ENCODE data around the gene IMPA2. TPM values are rescaled to one million over a fixed set of nuclear protein-coding genes. Genes with fewer than 3 reads are reported as not detected.
"Not testable (repeated sequence)": the region's sequence is repeated elsewhere in the genome, so short reads cannot be mapped to it uniquely, and the experiment has no call there.

Gene IMPA2
- total RNA-seq, 1 donor from 2014 or later, result 85.8 TPM

DNA sequence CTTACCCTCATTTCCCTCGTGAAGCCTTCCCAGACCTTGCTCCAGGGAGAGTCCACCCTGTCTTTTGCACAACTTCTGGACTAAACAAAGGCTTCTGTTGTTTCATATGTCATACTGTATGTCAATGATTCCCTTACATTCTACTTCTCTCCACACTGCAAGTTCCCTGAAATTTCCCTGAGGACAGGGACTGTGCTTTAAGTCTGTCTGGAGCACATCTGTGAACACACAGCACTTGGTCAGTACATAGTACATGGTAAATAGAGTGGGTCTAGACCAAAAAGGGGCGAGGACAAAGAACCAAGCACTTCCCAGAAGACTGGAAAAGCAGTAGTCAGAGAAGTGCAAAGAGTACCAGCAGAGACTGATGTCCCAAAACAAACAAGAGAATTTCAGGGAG is 23.7 kb upstream of the IMPA2 start:
- ATAC-seq (ENCODE audit: poor library complexity) (no peak), DNase-seq (no peak)
- intact Hi-C loops (cut with DNase I), result no loop called here

DNA sequence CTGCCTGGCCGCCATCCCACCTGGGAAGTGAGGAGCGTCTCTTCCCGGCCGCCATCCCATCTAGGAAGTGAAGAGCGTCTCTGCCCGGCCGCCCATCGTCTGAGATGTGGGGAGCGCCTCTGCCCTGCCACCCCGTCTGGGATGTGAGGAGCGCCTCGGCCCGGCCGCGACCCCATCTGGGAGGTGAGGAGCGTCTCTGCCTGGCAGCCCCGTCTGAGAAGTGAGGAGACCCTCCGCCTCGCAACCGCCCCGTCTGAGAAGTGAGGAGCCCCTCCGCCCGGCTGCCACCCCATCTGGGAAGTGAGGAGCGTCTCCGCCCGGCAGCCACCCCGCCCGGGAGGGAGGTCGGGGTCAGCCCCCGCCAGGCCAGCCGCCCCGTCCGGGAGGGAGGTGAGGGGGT is 21.7 kb upstream of the IMPA2 start:
- intact Hi-C loops (cut with DNase I); DNase-seq; ATAC-seq (ENCODE audit: poor library complexity): not testable (repeated sequence)

- no peak for DNase-seq
- ATAC-seq (ENCODE audit: poor library complexity), result no peak
- intact Hi-C loops (cut with DNase I), result no loop called here
Measured at GRCh38 chr18:11960743-11961380, 20.4 kb upstream of the IMPA2 start.

GRCh38 chr18:11962597-11962996 is 18.7 kb upstream of the IMPA2 start:
- DNase-seq (no peak), ATAC-seq (ENCODE audit: poor library complexity) (no peak)
- intact Hi-C loops (cut with DNase I), result no loop called here

- no peak for ATAC-seq (ENCODE audit: poor library complexity)
- intact Hi-C loops (cut with DNase I), result no loop called here
- DNase-seq, result no peak
Measured at GRCh38 chr18:11963991-11964484, 17.3 kb upstream of the IMPA2 start.

- DNase-seq (no peak), ATAC-seq (ENCODE audit: poor library complexity) (no peak)
- intact Hi-C loops (cut with DNase I), result no loop called here
Measured at GRCh38 chr18:11969904-11970835, 11.1 kb upstream of the IMPA2 start.

- DNase-seq; intact Hi-C loops (cut with DNase I); ATAC-seq (ENCODE audit: poor library complexity): not testable (repeated sequence)
Measured at GRCh38 chr18:11970836-11971226, 10.5 kb upstream of the IMPA2 start.

DNA sequence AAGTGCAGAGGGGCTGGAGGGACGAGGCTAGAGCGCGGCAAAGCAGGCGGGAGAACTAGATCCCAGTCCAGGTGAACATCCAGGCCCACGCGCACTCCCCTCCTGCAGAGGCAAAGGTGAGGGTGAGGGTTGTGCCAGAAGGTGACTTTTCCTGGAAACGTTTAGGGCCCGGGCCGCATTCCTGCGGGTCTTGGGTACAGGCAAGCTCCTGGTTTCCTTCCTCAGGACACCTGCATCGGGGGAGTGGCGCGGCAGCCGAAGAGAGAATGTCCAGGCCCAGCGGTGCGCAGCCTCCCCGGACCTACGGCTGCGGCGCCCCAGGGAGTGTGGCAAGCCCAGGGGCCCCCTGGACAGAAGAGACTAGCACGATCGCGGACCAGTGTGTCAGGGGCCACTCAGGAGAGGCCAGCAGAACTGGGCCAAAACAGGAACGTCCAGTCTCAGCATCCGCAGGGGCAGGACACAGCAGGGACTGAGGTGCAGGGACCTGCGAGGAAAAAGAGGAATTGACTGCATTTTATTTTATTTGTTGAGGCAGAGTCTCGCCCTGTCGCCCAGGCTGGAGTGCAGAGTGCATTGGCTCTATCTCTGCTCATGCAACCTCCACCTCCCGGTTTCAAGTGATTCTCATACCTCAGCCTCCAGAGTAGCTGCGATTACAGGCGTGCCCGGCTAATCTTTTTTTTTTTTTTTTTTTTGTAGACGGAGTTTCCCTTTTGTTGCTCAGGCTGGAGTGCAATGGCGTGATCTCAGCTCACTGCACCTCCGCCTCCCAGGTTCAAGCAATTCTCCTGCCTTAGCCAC is 8.7 kb upstream of the IMPA2 start:
- ATAC-seq (ENCODE audit: poor library complexity) (no peak), DNase-seq (no peak)
- intact Hi-C loops (cut with DNase I), result no loop called here

DNA sequence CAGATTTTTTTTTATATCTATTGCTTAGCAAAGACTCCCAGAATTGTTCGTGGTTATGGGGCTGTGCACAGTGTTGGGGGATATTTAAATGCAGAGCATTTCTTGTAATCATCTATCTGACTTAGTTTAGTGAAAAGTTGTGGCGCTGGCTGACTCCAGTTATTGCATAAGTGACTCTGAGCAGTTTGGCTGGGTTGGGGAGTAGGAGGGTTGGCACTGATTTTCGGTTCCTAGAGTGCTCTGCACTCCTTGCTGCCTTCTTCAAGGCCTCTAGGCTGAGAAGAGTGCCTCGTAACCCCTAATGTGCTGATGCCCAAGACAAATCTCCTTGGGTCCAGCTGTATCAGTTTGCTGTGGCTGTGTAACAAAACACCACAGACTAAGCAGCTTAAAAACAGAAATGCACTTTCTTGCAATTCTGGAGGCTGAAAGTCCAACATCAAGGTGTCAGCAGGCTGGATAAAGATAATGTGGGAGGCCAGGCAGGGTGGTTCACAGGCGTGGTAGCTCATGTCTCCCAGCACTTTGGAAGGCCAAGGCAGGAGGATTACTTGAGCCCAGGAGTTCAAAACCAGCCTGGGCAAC is 6.5 kb upstream of the IMPA2 start:
- intact Hi-C loops (cut with DNase I), result loop anchor here (2.0 kb wide), 1 partner anchor 24 kb away; no protein-coding TSS in a partner anchor
- DNase-seq (no peak), ATAC-seq (ENCODE audit: poor library complexity) (no peak)

DNA sequence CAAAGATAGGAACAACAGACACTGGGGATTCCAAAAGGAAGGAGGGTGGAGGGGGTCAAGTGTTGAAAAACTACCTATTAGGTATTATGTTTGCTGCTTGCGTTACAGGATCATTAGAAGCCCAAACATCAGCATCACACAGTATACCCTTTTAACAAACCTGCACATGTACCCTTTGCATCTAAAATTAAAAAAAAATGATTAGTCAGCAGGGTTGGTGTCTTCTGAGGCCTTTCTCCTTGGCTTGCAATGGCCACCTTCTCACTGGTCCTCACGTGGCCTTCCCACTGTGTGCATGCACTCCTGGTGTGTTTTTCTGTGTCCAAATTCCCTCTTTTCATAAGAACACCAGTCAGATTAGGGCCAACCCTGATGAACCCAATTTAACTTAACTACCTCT is 5.6 kb upstream of the IMPA2 start:
- intact Hi-C loops (cut with DNase I), result loop anchor here (2.0 kb wide), 1 partner anchor 25 kb away; no protein-coding TSS in a partner anchor
- ATAC-seq (ENCODE audit: poor library complexity) (no peak), DNase-seq (no peak)

DNA sequence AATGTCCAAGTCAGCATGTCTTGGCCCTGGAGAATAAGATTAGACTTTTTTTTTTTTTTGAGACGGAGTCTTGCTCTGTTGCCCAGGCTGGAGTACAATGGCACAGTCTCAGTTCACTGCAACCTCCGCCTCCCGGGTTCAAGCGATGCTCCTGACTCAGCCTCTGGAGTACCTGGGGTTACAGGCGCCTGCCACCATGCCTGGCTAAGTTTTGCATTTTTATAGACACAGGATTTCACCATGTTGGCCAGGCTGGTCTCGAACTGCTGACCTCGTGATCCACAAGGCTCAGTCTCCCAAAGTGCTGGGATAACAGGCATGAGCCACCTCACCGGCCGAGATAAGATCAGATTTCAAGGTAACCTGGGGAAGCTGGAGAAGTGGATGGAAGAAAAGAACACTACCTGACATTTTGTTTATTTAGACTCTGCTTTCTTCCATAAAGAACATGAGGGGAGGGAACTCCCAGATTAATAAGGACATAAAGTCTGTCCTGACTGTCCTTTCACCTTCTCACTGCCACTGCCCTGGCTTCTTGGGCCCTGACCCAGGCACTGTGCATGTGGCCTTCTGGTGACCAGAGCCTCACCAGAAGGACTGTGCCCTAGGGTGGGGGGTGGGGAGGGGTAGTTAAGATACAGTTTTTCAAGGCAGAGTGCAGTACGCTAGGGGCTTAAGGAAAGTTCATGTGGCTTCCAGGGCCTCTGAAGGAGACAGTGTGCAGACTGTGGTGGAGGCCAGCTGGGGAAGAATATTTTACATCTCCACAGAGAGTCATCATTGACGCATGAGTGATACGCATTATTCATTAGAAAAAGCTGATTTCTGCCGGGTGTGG is 4.8 kb upstream of the IMPA2 start:
- intact Hi-C loops (cut with DNase I), result no loop called here
- DNase-seq, result no peak

GRCh38 chr18:11977153-11977466 is 4.2 kb upstream of the IMPA2 start:
- intact Hi-C loops (cut with DNase I), result no loop called here
- DNase-seq (no peak), ATAC-seq (ENCODE audit: poor library complexity) (no peak)

More for the DNA sequence above, 4.8 kb upstream of the IMPA2 start:
- ATAC-seq (ENCODE audit: poor library complexity), result no peak

DNA sequence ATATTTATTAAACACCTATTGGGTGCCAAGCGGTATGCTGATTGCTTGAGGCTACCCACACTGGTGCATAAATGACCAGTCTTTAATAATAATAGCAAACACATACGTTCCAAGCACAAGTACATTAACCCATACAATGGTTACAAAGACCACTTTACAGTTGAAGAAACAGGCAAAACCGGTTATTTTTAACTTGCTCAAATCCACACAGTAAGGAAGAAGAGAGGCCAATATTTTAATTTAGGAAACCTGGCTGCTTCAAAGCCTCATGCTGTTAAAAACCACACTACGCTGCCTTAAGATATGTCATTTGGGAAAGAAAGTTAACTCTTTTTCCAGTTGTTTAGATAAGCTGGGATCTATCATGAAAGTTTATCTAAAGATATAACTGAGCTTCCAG is 2.4 kb upstream of the IMPA2 start:
- ATAC-seq (ENCODE audit: poor library complexity) (no peak), DNase-seq (no peak)
- intact Hi-C loops (cut with DNase I), result no loop called here

GRCh38 chr18:11980163-11980493 is 1.2 kb upstream of the IMPA2 start:
- no peak for DNase-seq
- intact Hi-C loops (cut with DNase I), result loop anchor here (2.0 to 5.0 kb wide), 2 partner anchors 33 to 52 kb away; no protein-coding TSS in a partner anchor
- no peak for ATAC-seq (ENCODE audit: poor library complexity)

- intact Hi-C loops (cut with DNase I), result loop anchor here (2.0 to 5.0 kb wide), 2 partner anchors 34 to 52 kb away; no protein-coding TSS in a partner anchor
- ATAC-seq (ENCODE audit: poor library complexity) (peak; percentile 89), DNase-seq (peak; percentile 99)
Measured at GRCh38 chr18:11980494-11981191, 664 bp upstream of the IMPA2 start.

GRCh38 chr18:11981543-11982366 is 448 bp downstream of the IMPA2 start:
- DNase-seq, result peak; percentile 74
- intact Hi-C loops (cut with DNase I), result loop anchor here (2.0 to 5.0 kb wide), 2 partner anchors 35 to 51 kb away; no protein-coding TSS in a partner anchor
- peak; percentile 21 for ATAC-seq (ENCODE audit: poor library complexity)

All from Right ventricle myocardium superior (tissue), 1 donor.